CD4-positive, alpha-beta T cell treated with Interleukin-4 for 1 hour (primary cell): ENCODE results near the gene PDSS1.
"Not testable (repeated sequence)": the region's sequence is repeated elsewhere in the genome, so short reads cannot be mapped to it uniquely, and the experiment has no call there.

Experiments used
- DNase-seq, 2 donors: peaks; one replicate each; pipeline ENCODE4 v3.0.0-alpha.2; 2020 to 2022

PDSS1 gene

GRCh38 chr10:26741368-26741767, 43.9 kb downstream of the PDSS1 start:
- no peak for DNase-seq

- DNase-seq = no peak
Measured at GRCh38 chr10:26743091-26743490, 45.6 kb downstream of the PDSS1 start.

GRCh38 chr10:26743841-26744240, 46.3 kb downstream of the PDSS1 start:
- DNase-seq = no peak

- no peak for DNase-seq
Measured at GRCh38 chr10:26746061-26746460, 48.6 kb downstream of the PDSS1 start.

GRCh38 chr10:26755443-26755903, 58.0 kb downstream of the PDSS1 start:
- DNase-seq = no peak

- DNase-seq = no peak
Measured at GRCh38 chr10:26759008-26759407, 61.5 kb downstream of the PDSS1 start.

- DNase-seq = no peak
Measured at GRCh38 chr10:26765549-26765948, 68.0 kb downstream of the PDSS1 start.

- DNase-seq = no peak
Measured at GRCh38 chr10:26770069-26770468, 72.6 kb downstream of the PDSS1 start.

GRCh38 chr10:26773633-26774032, 76.1 kb downstream of the PDSS1 start:
- no peak for DNase-seq

GRCh38 chr10:26776258-26776657, 78.8 kb downstream of the PDSS1 start:
- no peak for DNase-seq

GRCh38 chr10:26777686-26778085, 80.2 kb downstream of the PDSS1 start:
- no peak for DNase-seq

- DNase-seq = no peak
Measured at GRCh38 chr10:26779176-26779860, 81.8 kb downstream of the PDSS1 start.

GRCh38 chr10:26780106-26780792, 82.7 kb downstream of the PDSS1 start:
- no peak for DNase-seq

- peak in 1 of 2 donors; percentile 37 for DNase-seq
Measured at GRCh38 chr10:26780793-26781601, 83.5 kb downstream of the PDSS1 start.

- DNase-seq = no peak
Measured at GRCh38 chr10:26781797-26782196, 84.3 kb downstream of the PDSS1 start.

GRCh38 chr10:26787362-26787761, 89.9 kb downstream of the PDSS1 start:
- no peak for DNase-seq

GRCh38 chr10:26789779-26790178, 92.3 kb downstream of the PDSS1 start:
- not testable (repeated sequence) for DNase-seq

GRCh38 chr10:26790221-26790995, 92.9 kb downstream of the PDSS1 start:
- no peak for DNase-seq

- DNase-seq = no peak
Measured at GRCh38 chr10:26792758-26793495, 95.4 kb downstream of the PDSS1 start.
